ENCODE data around the gene TXNDC2. TPM values are rescaled to one million over a fixed set of nuclear protein-coding genes. Genes with fewer than 3 reads are reported as not detected.
"Not testable (repeated sequence)": the region's sequence is repeated elsewhere in the genome, so short reads cannot be mapped to it uniquely, and the experiment has no call there.

Gene TXNDC2
- total RNA-seq, 4 donors from 2014 or later: 0.27 TPM; not detected in 3

- Histone ChIP-seq H3K27me3 (no peaks in the 10 kb centered on the region), H3K27ac (no peak overlapping the region), H3K4me1 (no peaks in the 10 kb centered on the region), H3K4me3 (no peak overlapping the region), H3K9me3 (no peaks in the 10 kb centered on the region), H3K36me3 (no peaks in the 10 kb centered on the region)
- in situ Hi-C loops (cut with MboI; ENCODE audit: low pct_ligation_motif_present in 1 of 4, low pct_unique_long_range_greater_than_20kb in 1 of 4, low sequenced_read_pairs in 3 of 4): no loop called here
- DNase-seq: no peak
- no peak for TF ChIP-seq EP300 (IDR thresholded peaks at IDR 0.05; ENCODE audit: low read depth)
- no peak for TF ChIP-seq CTCF (IDR thresholded peaks at IDR 0.05)
- no peak for TF ChIP-seq POLR2A (IDR thresholded peaks at IDR 0.05)
- no peak for TF ChIP-seq POLR2AphosphoS5 (IDR thresholded peaks at IDR 0.05)
- WGBS, 2 donors (ENCODE audit: low coverage in 1 of 2): 84 to 90% methylated on average over 5 of the region's 5 CpGs
- intact Hi-C loops (cut with DNase I; ENCODE audit: low total_unique reads): no loop called here
These were observed 4.4 kb downstream of the TXNDC2 start for GRCh38 chr18:9890196-9890595.

- intact Hi-C loops (cut with DNase I; ENCODE audit: low total_unique reads): no loop called here
- Histone ChIP-seq H3K4me1 (no peaks in the 10 kb centered on the region), H3K27ac (no peak overlapping the region), H3K4me3 (no peak overlapping the region), H3K27me3 (no peaks in the 10 kb centered on the region), H3K9me3 (no peaks in the 10 kb centered on the region), H3K36me3 (no peaks in the 10 kb centered on the region)
- TF ChIP-seq POLR2A (IDR thresholded peaks at IDR 0.05) (no peak), POLR2AphosphoS5 (IDR thresholded peaks at IDR 0.05) (no peak), EP300 (IDR thresholded peaks at IDR 0.05; ENCODE audit: low read depth) (no peak), CTCF (IDR thresholded peaks at IDR 0.05) (no peak)
- in situ Hi-C loops (cut with MboI; ENCODE audit: low pct_ligation_motif_present in 1 of 4, low pct_unique_long_range_greater_than_20kb in 1 of 4, low sequenced_read_pairs in 3 of 4): no loop called here
- no peak for DNase-seq
- WGBS, 2 donors (ENCODE audit: low coverage in 1 of 2): 92 to 100% methylated on average over 1 of the region's 1 CpG
These were observed 5.2 kb downstream of the TXNDC2 start for GRCh38 chr18:9890957-9891356.

- in situ Hi-C loops (cut with MboI; ENCODE audit: low pct_ligation_motif_present in 1 of 4, low pct_unique_long_range_greater_than_20kb in 1 of 4, low sequenced_read_pairs in 3 of 4): not testable (repeated sequence)
These were observed 5.7 kb downstream of the TXNDC2 start for GRCh38 chr18:9891515-9891914.

GRCh38 chr18:9894454-9895068 lies 8.8 kb downstream of the TXNDC2 start:
- WGBS, 2 donors (ENCODE audit: low coverage in 1 of 2): 92 to 100% methylated on average over 2 to 6 of the region's 6 CpGs
- intact Hi-C loops (cut with DNase I; ENCODE audit: low total_unique reads) (no loop called here), in situ Hi-C loops (cut with MboI; ENCODE audit: low pct_ligation_motif_present in 1 of 4, low pct_unique_long_range_greater_than_20kb in 1 of 4, low sequenced_read_pairs in 3 of 4) (no loop called here)
- TF ChIP-seq POLR2AphosphoS5 (IDR thresholded peaks at IDR 0.05) (no peak), EP300 (IDR thresholded peaks at IDR 0.05; ENCODE audit: low read depth) (no peak), POLR2A (IDR thresholded peaks at IDR 0.05) (no peak), CTCF (IDR thresholded peaks at IDR 0.05) (no peak)
- peaks cover 0 to 9% (median 2%) of the 10 kb centered on the region in 4 donors for H3K4me1 ChIP-seq
- H3K27me3 ChIP-seq: no peaks in the 10 kb centered on the region
- no peak overlapping the region for H3K27ac ChIP-seq
- H3K4me3 ChIP-seq: no peak overlapping the region
- no peaks in the 10 kb centered on the region for H3K9me3 ChIP-seq
- DNase-seq: no peak
- H3K36me3 ChIP-seq: no peaks in the 10 kb centered on the region

More at GRCh38 chr18:9891515-9891914, 5.7 kb downstream of the TXNDC2 start:
- DNase-seq; H3K4me3 ChIP-seq; H3K9me3 ChIP-seq; H3K36me3 ChIP-seq; H3K4me1 ChIP-seq; intact Hi-C loops (cut with DNase I; ENCODE audit: low total_unique reads); H3K27me3 ChIP-seq; H3K27ac ChIP-seq: not testable (repeated sequence)
- 75 to 93% methylated on average over 2 to 4 of the region's 4 CpGs for WGBS, 2 donors (ENCODE audit: low coverage in 1 of 2)

- Histone ChIP-seq H3K4me3 (no peak overlapping the region), H3K27ac (no peak overlapping the region), H3K36me3 (no peaks in the 10 kb centered on the region), H3K27me3 (no peaks in the 10 kb centered on the region), H3K9me3 (no peaks in the 10 kb centered on the region), H3K4me1 (peaks cover 0 to 9% (median 2%) of the 10 kb centered on the region in 4 donors)
- no peak for TF ChIP-seq POLR2AphosphoS5 (IDR thresholded peaks at IDR 0.05)
- intact Hi-C loops (cut with DNase I; ENCODE audit: low total_unique reads) (no loop called here), in situ Hi-C loops (cut with MboI; ENCODE audit: low pct_ligation_motif_present in 1 of 4, low pct_unique_long_range_greater_than_20kb in 1 of 4, low sequenced_read_pairs in 3 of 4) (no loop called here)
- DNase-seq: no peak
- 89% methylated on average over 5 of the region's 5 CpGs; no CpG with 5 or more reads in 1 of the 2 donors for WGBS, 2 donors (ENCODE audit: low coverage in 1 of 2)
These were observed 11.4 kb downstream of the TXNDC2 start for GRCh38 chr18:9897129-9897528.

GRCh38 chr18:9897787-9898291 lies 12.1 kb downstream of the TXNDC2 start:
- H3K27ac ChIP-seq; intact Hi-C loops (cut with DNase I; ENCODE audit: low total_unique reads); DNase-seq; H3K4me1 ChIP-seq; H3K36me3 ChIP-seq; in situ Hi-C loops (cut with MboI; ENCODE audit: low pct_ligation_motif_present in 1 of 4, low pct_unique_long_range_greater_than_20kb in 1 of 4, low sequenced_read_pairs in 3 of 4); H3K27me3 ChIP-seq; H3K4me3 ChIP-seq; H3K9me3 ChIP-seq: not testable (repeated sequence)
- WGBS, 2 donors (ENCODE audit: low coverage in 1 of 2): 93 to 95% methylated on average over 4 to 10 of the region's 10 CpGs
